ENCODE data around the gene BAD.
A peak's percentile ranks its signal among the peaks of the same experiment; 100 is the strongest.

GRCh38 chr11:64321533-64321932, 37.1 kb upstream of the BAD start:
- no peak for TF ChIP-seq CTCF (IDR thresholded peaks at IDR 0.05)
- peak in 2 of 3 donors; percentile 64 to 75 for TF ChIP-seq POLR2AphosphoS5 (IDR thresholded peaks at IDR 0.05)

Data from stomach (tissue), 4 donors.